GM18868 (cell line): Measurements from ENCODE around the gene TOGARAM1.

ENCODE experiments used
- ATAC-seq: cut with Tn5 transposase; IDR thresholded peaks from one replicate; pipeline ENCODE4 v1.9.1; 2021; ENCODE audit warnings: mild to moderate bottlenecking, moderate library complexity; ENCODE audit not compliant: unreplicated experiment

The TOGARAM1 gene

GRCh38 chr14:44962334-44963043 lies 499 bp downstream of the TOGARAM1 start:
- peak; percentile 32 for ATAC-seq

- no peak for ATAC-seq
These were observed 1.1 kb downstream of the TOGARAM1 start for GRCh38 chr14:44963044-44963528.

- ATAC-seq, result no peak
These were observed 1.9 kb downstream of the TOGARAM1 start for GRCh38 chr14:44963775-44964380.

DNA sequence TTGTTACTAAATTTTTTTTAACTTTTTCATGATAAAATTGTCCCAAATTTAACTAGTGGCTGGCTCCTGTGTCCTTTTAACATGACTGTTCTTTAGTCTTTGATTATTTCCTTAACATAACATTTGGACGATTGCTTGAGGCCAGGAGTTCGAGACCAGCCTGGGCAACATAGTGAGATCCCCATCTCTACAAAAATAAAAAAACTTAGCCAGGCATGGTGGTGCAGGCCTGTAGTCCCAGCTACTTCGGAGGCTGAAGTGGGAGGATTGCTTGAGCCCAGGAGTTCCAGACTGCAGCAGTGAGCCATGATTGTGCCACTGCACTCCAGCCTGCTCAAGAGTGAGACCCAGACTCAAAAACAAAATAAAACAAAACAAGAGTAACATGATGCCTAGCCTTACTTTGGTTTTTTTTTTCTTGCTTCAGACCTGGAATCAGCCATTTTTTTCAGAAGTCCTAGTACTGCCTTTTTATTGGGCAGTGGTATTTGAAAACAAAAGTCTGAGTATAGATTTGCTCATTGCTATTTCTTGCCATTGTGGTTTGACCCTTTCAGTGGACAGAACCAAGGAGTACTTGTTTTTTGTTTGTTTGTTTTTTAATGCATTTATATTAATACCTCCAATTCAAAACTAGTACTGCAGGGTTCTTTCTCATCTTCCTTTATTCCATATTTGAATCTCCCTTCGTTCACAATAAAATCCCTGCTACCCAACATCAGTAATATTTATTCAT lies 4.8 kb downstream of the TOGARAM1 start:
- no peak for ATAC-seq

- no peak for ATAC-seq
These were observed 6.7 kb downstream of the TOGARAM1 start for GRCh38 chr14:44968714-44969113.

- ATAC-seq, result peak; percentile 73
These were observed 8.9 kb downstream of the TOGARAM1 start for GRCh38 chr14:44970907-44971306.

GRCh38 chr14:44971459-44971858 lies 9.5 kb downstream of the TOGARAM1 start:
- ATAC-seq, result no peak

- no peak for ATAC-seq
These were observed 17.3 kb downstream of the TOGARAM1 start for GRCh38 chr14:44979273-44979672.

DNA sequence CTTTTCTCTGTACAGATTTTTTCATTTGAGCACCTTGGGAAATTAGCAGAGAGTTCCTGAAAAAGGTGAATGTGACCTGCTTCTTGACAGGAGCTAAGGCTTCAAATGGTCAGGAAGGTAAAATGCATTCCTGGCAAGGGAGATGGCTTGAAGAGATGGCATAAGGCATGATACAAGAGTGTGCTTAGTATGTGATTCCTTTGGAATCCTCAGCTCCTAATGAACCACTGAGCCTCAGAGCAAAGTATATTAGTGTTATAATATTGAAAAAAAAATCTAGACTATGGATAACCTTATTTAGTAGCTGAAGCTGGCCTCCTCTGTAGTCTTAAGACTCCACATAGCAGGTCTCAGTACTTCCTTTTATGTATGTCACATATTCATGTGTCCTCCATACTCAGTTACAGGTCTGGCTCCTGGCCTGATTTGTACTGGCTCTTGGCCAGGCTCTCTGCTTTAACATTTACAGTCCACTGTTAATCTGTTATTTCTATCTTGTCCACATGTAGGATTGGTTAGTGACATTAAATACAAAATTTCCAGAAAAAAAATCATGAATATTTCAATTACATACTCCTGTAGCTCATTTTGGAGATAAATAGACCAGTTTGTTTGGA lies 17.9 kb downstream of the TOGARAM1 start:
- ATAC-seq, result no peak

- peak; percentile 65 for ATAC-seq
These were observed 19.2 kb downstream of the TOGARAM1 start for GRCh38 chr14:44981198-44981597.

DNA sequence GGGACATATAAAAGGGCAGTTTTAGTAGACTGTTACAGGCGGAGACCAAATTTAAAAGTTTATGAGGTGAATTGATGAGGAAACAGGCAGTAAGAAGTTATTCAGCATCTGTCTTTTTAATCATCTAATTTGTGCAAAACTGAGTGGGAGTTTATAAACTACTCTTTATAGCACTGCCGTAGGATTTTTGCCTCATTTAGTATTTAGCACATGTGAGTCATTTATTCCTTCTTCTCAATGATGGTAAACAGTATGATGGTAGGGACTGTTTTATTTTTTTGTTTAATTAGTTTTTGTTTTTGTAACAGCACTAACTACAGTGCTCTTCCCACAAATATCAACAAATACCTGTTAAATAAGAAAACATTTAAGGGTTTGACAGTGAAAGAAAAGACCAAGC lies 20.6 kb downstream of the TOGARAM1 start:
- no peak for ATAC-seq

DNA sequence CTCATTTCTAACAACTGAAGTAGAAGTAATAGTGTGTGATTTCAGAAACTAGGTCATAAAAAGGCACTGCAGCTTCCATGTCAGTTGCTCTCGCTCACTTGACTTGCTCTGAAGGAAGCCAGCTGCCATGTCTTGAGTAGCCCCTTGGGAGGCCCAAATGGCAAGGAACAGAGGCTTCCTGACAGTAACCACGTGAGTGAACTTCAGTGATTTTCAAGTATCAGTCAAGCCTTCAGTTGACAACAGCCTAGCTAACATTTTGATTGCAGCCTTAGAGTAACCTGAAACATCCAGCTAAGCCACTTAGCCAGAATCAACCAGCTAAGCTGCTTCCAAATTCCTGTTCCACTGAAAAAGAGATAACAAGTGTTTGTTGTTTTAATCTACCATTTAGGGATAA lies 26.7 kb downstream of the TOGARAM1 start:
- no peak for ATAC-seq

DNA sequence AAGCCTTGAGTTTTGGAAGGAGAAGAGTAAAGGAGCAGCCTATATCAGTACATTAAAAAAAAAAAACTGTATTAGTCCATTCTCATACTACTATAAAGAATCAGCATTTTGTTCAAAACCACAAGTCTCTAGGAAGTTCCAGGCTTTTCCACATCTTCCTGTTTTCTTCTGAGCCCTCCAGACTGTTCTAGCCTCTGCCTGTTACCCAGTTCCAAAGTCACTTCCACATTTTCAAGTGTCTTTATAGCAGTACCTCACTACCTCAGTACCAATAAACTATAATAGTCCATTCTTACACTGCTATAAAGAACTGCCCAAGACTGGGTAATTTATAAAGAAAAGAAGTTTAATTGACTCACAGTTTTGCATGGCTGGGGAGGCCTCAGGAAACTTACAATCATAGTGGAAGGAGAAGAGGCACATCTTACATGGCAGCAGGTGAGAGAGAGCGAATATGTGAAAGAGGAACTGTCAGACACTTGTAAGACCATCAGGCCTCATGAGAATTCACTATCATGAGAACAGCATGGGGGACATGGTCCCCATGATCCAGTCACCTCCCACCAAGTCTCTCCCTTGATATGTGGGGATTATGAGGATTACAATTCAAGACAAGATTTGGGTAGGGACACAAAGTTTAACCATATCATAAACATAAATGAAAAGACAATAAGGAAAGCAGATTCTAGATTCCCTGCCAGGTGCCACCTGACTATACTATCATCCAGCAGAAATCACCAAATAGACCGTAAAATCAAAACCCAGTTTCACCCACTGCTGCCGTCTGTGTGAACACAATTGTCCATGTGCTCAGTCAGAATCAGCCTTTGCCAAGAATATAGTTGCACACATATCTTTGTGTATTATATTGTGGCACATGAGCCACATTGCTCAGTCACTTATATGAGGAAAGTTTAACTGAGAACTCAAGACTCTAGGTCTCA lies 27.8 kb downstream of the TOGARAM1 start:
- no peak for ATAC-seq

DNA sequence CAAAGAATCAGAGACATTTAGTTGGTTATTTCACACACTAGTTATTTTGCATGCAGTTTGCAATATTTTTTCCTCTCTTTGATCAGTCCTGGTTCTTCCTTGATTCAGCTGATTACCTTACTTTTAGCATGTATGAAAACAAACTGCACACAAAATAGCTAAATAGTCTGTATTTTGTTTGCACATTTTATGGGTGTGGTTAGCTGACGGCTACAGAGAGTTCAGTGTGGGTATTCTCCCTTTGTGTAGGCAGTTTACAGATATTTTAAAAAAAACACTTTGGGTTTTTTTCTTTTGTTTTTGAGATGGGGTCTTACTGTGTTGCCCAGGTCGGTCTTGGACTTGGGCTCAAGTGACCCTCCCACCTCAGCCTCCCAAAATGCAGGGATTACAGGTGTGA lies 28.5 kb downstream of the TOGARAM1 start:
- no peak for ATAC-seq

GRCh38 chr14:44995196-44995595 lies 33.2 kb downstream of the TOGARAM1 start:
- no peak for ATAC-seq

- no peak for ATAC-seq
These were observed 33.8 kb downstream of the TOGARAM1 start for GRCh38 chr14:44995770-44996294.

DNA sequence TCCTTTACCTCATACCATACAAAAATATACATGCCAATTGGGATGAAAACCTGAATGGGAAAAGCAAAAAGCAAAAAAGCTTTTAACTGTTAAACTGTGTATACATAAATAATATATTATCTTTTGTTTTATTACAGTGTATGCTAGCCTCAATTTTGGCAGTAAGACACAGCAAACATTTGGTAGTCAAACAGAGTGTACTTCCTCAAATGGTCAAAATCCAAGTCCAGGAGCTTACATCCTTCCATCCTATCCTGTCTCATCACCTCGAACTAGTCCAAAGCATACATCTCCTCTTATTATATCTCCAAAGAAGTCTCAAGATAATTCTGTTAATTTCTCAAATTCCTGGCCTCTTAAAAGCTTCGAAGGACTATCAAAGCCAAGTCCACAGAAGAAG lies 41.9 kb downstream of the TOGARAM1 start:
- ATAC-seq, result no peak

DNA sequence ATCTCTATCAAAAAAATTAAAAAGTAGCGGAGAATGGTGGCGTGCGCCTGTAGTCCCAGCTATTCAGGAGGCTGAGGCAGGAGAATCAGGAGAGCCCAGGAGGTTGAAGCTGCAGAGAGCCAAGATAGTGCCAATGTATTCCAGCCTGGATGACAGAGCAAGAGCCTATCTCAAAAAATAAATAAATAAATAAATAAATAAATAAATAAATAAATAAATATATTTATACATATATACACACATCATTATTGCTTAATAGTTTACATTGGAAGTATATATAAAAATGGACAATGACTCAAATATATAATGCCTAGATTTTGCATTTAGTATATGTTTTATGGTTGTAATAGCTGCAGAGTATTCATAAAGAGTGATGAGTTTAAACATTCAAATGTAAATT lies 53.1 kb downstream of the TOGARAM1 start:
- ATAC-seq, result no peak

- ATAC-seq, result peak; percentile 79
These were observed 66.2 kb downstream of the TOGARAM1 start for GRCh38 chr14:45028107-45028626.

DNA sequence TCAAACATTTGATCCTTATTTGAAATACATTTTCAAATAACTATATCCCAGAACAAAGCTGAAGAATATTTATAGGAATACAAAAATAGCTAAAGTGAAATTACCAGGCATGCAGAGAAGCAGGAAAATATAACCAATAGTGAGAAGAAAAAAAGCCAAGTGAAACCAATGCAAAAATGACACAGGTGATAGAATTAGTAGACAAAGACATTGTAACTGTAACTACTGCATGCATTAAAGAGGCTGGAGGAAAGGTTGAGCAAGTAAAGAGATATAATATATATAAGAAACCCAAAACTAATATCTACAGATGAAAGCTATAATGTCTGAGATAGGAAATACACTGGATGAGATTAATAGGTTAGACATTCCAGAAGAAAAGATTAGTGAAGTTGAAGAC lies 72.7 kb downstream of the TOGARAM1 start:
- no peak for ATAC-seq
